GM12878 (cell line): ENCODE measurements around the gene DPYSL4. TPM values are rescaled to one million over a fixed set of nuclear protein-coding genes. Genes with fewer than 3 reads are reported as not detected.

Experiments
- ATAC-seq: fragments of 200-7000 bp; cut with Tn5 transposase; 3 replicates; pipeline ENCODE4 v1.9.1; 2020; ENCODE audit warnings: mild to moderate bottlenecking, moderate library complexity
- BruUV-seq: library from RNA; stranded (reverse); fragments of 400-500 nt; replicated peaks from 2 replicates; lab custom pipeline; 2021; lab: Mats Ljungman, UMichigan
- CTCF ChIA-PET: fragments of 300-600 bp; sonication (Branson Sonifier 250); formaldehyde crosslinking; extraction: SDS; loops from one replicate; lab custom pipeline; 2021; ENCODE audit warnings: inconsistent platforms; lab: Yijun Ruan, JAX
- POLR2A ChIA-PET: fragments of 350-600 bp; formaldehyde crosslinking; extraction: SDS; loops from one replicate; lab custom pipeline; 2021; ENCODE audit warnings: inconsistent platforms; lab: Charles Lee
- RAD21 ChIA-PET: fragments of 300-600 bp; sonication (Branson Sonifier 250); formaldehyde crosslinking; loops from one replicate; lab custom pipeline; 2023; ENCODE audit warnings: antibody characterized with exemption; ENCODE audit not compliant: unreplicated experiment; lab: Charles Lee
- SMC1A ChIA-PET: fragments of 300-600 bp; sonication (Branson Sonifier 250); formaldehyde crosslinking; loops from one replicate; lab custom pipeline; 2023; ENCODE audit not compliant: unreplicated experiment, uncharacterized antibody; lab: Charles Lee
- DNase-seq: peaks from one replicate; pipeline ENCODE4 v3.0.0-alpha.2; 2011; ENCODE audit warnings: low read depth, low spot score
- FAIRE-seq: peaks from 3 replicates; lab custom pipeline; 2011; peaks lifted over from hg19 to GRCh38; lab: Jason Lieb, UNC
- H2AFZ ChIP-seq: 2 replicates; pipeline ENCODE4 v1.6.0; 2011; ENCODE audit warnings: low read depth, low read length, control low read depth; ENCODE audit not compliant: control insufficient read depth
- H3K27ac ChIP-seq: 2 replicates; pipeline ENCODE4 v1.5.1; 2011; ENCODE audit warnings: control low read depth; ENCODE audit not compliant: control insufficient read depth, insufficient read depth
- H3K27me3 ChIP-seq, 2 experiments: replicated peaks in 1 of 2; 2 replicates each; pipeline versions ENCODE4 v1.6.0 to v1.6.1; 2011; ENCODE audit warnings: low read length in 1 of 2; ENCODE audit not compliant: control insufficient read depth in 2 of 2, insufficient read depth in 2 of 2
- H3K36me3 ChIP-seq, 2 experiments: 2 replicates each; pipeline ENCODE4 v1.5.1; 2011; ENCODE audit warnings: low read length in 1 of 2; ENCODE audit not compliant: control insufficient read depth in 2 of 2, insufficient read depth in 2 of 2
- H3K4me1 ChIP-seq: 2 replicates; pipeline ENCODE4 v1.6.1; 2011; ENCODE audit warnings: mild to moderate bottlenecking, low read length, moderate library complexity, mixed read lengths; ENCODE audit not compliant: control insufficient read depth, insufficient read depth
- H3K4me2 ChIP-seq: 2 replicates; pipeline ENCODE4 v1.6.0; 2011; ENCODE audit warnings: control low read depth; ENCODE audit not compliant: control insufficient read depth, insufficient read depth
- H3K4me3 ChIP-seq: fragments of 200-600 bp; sonication (generic); 2 replicates; pipeline ENCODE4 v1.5.1; 2016
- H3K79me2 ChIP-seq: 2 replicates; pipeline ENCODE4 v1.6.0; 2011; ENCODE audit warnings: low read length; ENCODE audit not compliant: control insufficient read depth, insufficient read depth
- H3K9ac ChIP-seq: 2 replicates; pipeline ENCODE4 v1.8.0; 2011; ENCODE audit warnings: low read length, control low read depth, mixed read lengths; ENCODE audit not compliant: control insufficient read depth, insufficient read depth
- H3K9me3 ChIP-seq: replicated peaks from 3 replicates; pipeline ENCODE4 v1.5.1; 2011; ENCODE audit warnings: mild to moderate bottlenecking, low read length; ENCODE audit not compliant: control insufficient read depth, insufficient read depth
- H4K20me1 ChIP-seq: 2 replicates; pipeline ENCODE4 v1.6.0; 2011; ENCODE audit not compliant: control insufficient read depth, insufficient read depth
- BRCA1 ChIP-seq: IDR thresholded peaks from 2 replicates; pipeline ENCODE4 v1.6.1; 2011; ENCODE audit warnings: low read depth, low read length, improper control_type of control experiment
- MEF2B ChIP-seq: fragments of 450-650 bp; IDR thresholded peaks from 2 replicates; pipeline ENCODE4 v1.6.1; 2018; ENCODE audit warnings: mild to moderate bottlenecking, moderate library complexity; ENCODE audit not compliant: partially characterized antibody, poor library complexity, severe bottlenecking
- MTA2 ChIP-seq: fragments of 450-650 bp; IDR thresholded peaks from 2 replicates; pipeline ENCODE4 v1.6.1; 2016; ENCODE audit warnings: low read depth, mild to moderate bottlenecking, moderate library complexity
- RAD21 ChIP-seq: IDR thresholded peaks from 2 replicates; pipeline ENCODE4 v1.6.1; 2011; ENCODE audit warnings: mild to moderate bottlenecking, low read depth, low read length, moderate library complexity; ENCODE audit not compliant: insufficient read depth
- RB1 ChIP-seq: fragments of 450-650 bp; formaldehyde crosslinking; IDR thresholded peaks from 2 replicates; pipeline ENCODE4 v1.6.1; 2017; ENCODE audit warnings: mild to moderate bottlenecking, borderline replicate concordance
- RUNX3 ChIP-seq: IDR thresholded peaks from 2 replicates; pipeline ENCODE4 v1.6.1; 2012; ENCODE audit warnings: low read length, inconsistent platforms
- SMAD1 ChIP-seq: fragments of 450-650 bp; IDR thresholded peaks from 2 replicates; pipeline ENCODE4 v1.6.1; 2018; ENCODE audit warnings: mild to moderate bottlenecking, low read depth; ENCODE audit not compliant: partially characterized antibody
- ZBED1 ChIP-seq: IDR thresholded peaks from 2 replicates; pipeline ENCODE4 v1.6.1; 2016; ENCODE audit warnings: borderline replicate concordance
- ZNF622 ChIP-seq: fragments of 450-650 bp; IDR thresholded peaks from 2 replicates; pipeline ENCODE4 v1.6.1; 2017; ENCODE audit warnings: mild to moderate bottlenecking, inconsistent platforms
- WGBS: methylation state at CpG from one replicate; pipeline ENCODE4 v1.1.6; 2016; ENCODE audit warnings: low lambda C conversion rate; ENCODE audit not compliant: insufficient replicate concordance, insufficient coverage; ENCODE audit errors: missing lambda C conversion rate; 5-methylcytosine and 5-hydroxymethylcytosine counted together
- in situ Hi-C: fragments of 300-500 bp; cut with MboI; formaldehyde crosslinking; loops from 9 replicates; pipeline ENCODE4 v1.14.3; 2018; ENCODE audit warnings: mixed read lengths
- intact Hi-C: fragments of 100-400 bp; cut with micrococcal nuclease; formaldehyde crosslinking; loops from one replicate; pipeline ENCODE4 v1.14.2; 2022; ENCODE audit not compliant: unreplicated experiment
- polyA plus RNA-seq, 11 experiments: library from polyadenylated mRNA; depleted of rRNA in 4 of 11; unstranded in 6 of 11; stranded (reverse) in 5 of 11; fragments of >200 nt; fragmentation: Nextera tagmentation in 4 of 11; fragmentation: Illumina TruSeq in 1 of 11; extraction: Ambion mirVana in 4 of 11; extraction: Trizol in 1 of 11; gene quantifications; 1 replicate in 1 of 11; 2 replicates in 10 of 11; pipeline versions ENCODE4 v1.2.1 to v1.2.3, GENCODE V29; 2011 to 2016; ENCODE audit warnings: inconsistent platforms in 2 of 11, missing spikeins in 2 of 11, low read depth in 1 of 11
- total RNA-seq, 4 experiments: library from RNA; depleted of rRNA in 3 of 4; stranded (reverse); fragments of >200 nt in 3 of 4; fragmentation: Illumina TruSeq in 1 of 4; extraction: Trizol in 1 of 4; gene quantifications; 2 replicates each; pipeline versions ENCODE4 v1.2.1 to v1.2.3, GENCODE V29; 2013 to 2021
- TF ChIP-seq, protein P1 (sequence below): fragments of 450-650 bp; conservative IDR thresholded peaks from 2 replicates; pipeline ENCODE4 v1.6.1; 2017; ENCODE audit warnings: mild to moderate bottlenecking, moderate library complexity

The DPYSL4 gene
- total and polyA plus RNA-seq, 10 of the 15 experiments (the other 5 are each of a cell fraction or from before 2014, with no cell fraction given) = 0.10 to 0.21 TPM; not detected in 8

DNA sequence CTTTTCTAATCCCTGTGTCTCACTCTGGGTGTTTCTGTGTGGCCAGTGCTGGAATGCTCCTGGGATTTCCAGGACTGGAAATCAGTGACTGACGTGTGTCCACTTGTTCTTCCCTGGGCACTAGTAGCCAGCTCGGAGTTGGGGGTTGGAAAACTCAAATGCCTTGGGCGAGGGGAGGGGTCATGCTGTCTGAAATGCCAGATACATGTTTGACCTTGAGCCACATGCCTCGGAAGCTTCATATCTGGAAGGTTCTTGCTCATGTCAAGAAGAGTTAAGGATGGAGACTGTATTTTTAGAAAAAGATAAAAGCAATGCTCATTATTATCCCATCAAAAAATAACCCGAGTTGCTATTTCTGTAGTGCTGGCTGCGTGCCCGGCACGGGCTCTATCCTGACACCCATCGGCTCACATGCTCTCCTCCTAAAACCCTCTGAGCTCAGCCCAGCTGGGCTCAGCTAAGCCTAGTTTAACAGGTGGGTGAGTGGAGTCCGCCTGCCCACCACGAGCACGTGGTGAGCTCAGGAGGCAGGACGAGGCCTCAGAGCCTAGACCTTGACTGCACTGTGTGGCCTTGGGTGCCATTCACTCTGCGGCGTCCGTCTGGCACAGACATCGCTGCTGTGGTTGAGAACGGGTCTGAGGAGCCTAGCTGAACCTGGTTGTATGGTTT, 6.4 kb downstream of the DPYSL4 start:
- no peak for DNase-seq
- RAD21 ChIA-PET = no interaction called here

More for the DNA sequence above, 6.4 kb downstream of the DPYSL4 start:
- H3K79me2 ChIP-seq = no peaks in the 10 kb centered on the region
- no peak overlapping the region for H3K4me2 ChIP-seq
- no peaks in the 10 kb centered on the region for H4K20me1 ChIP-seq
- H3K9me3 ChIP-seq = no peaks in the 10 kb centered on the region
- H3K36me3 ChIP-seq = no peaks in the 10 kb centered on the region
- no peak overlapping the region for H3K27ac ChIP-seq
- ChIA-PET SMC1A (no interaction called here), CTCF (interaction anchor here (1.1 kb wide), 1 partner anchor 60 kb away, joined by 4 read pairs; no protein-coding TSS in a partner anchor), POLR2A (no interaction called here)
- no peaks in the 10 kb centered on the region for H3K4me1 ChIP-seq
- in situ Hi-C loops = no loop called here
- FAIRE-seq = no peak
- H3K4me3 ChIP-seq = no peak overlapping the region
- H3K9ac ChIP-seq = no peak overlapping the region
- no peak for ATAC-seq
- H3K27me3 ChIP-seq = no peaks in the 10 kb centered on the region
- no TSS peak for BruUV-seq
- no peak for TF ChIP-seq ZBED1
- no peak for TF ChIP-seq SMAD1
- TF ChIP-seq MEF2B = no peak
- TF ChIP-seq RUNX3 = no peak
- no peak for TF ChIP-seq MTA2
- TF ChIP-seq RB1 = no peak
- TF ChIP-seq RAD21 = no peak
- TF ChIP-seq ZNF622 = no peak
- no peak for TF ChIP-seq BRCA1
- TF ChIP-seq, protein P1, sequence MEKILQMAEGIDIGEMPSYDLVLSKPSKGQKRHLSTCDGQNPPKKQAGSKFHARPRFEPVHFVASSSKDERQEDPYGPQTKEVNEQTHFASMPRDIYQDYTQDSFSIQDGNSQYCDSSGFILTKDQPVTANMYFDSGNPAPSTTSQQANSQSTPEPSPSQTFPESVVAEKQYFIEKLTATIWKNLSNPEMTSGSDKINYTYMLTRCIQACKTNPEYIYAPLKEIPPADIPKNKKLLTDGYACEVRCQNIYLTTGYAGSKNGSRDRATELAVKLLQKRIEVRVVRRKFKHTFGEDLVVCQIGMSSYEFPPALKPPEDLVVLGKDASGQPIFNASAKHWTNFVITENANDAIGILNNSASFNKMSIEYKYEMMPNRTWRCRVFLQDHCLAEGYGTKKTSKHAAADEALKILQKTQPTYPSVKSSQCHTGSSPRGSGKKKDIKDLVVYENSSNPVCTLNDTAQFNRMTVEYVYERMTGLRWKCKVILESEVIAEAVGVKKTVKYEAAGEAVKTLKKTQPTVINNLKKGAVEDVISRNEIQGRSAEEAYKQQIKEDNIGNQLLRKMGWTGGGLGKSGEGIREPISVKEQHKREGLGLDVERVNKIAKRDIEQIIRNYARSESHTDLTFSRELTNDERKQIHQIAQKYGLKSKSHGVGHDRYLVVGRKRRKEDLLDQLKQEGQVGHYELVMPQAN = no peak
- TF ChIP-seq, all 136 proteins: peak for 0
- intact Hi-C loops = no loop called here
- no peak overlapping the region for H2AFZ ChIP-seq
- 36% methylated on average over 18 of the region's 18 CpGs for WGBS
